AG10803 (cell line): Measurements from ENCODE around the gene RPS15A.
A peak's percentile ranks its signal among the peaks of the same experiment; 100 is the strongest.
"Not testable (repeated sequence)": the region's sequence is repeated elsewhere in the genome, so short reads cannot be mapped to it uniquely, and the experiment has no call there.

Source experiments
- DNase-seq: peaks from one replicate; pipeline ENCODE4 v3.0.0; 2010; ENCODE audit warnings: low read depth
- H3K4me3 ChIP-seq: 2 replicates; pipeline ENCODE4 v1.5.1; 2011; ENCODE audit warnings: mild to moderate bottlenecking, low read length, control low read depth
- CTCF ChIP-seq: conservative IDR thresholded peaks from 2 replicates; pipeline ENCODE4 v1.5.1; 2011; ENCODE audit warnings: mild to moderate bottlenecking, low read length, control low read depth, inconsistent platforms

Gene RPS15A

GRCh38 chr16:18759598-18760520 lies 30.3 kb downstream of the RPS15A start:
- peak; percentile 48 for TF ChIP-seq CTCF
- H3K4me3 ChIP-seq, DNase-seq: not testable (repeated sequence)

- DNase-seq, H3K4me3 ChIP-seq: not testable (repeated sequence)
Measured at GRCh38 chr16:18757960-18758660, 32.0 kb downstream of the RPS15A start.

GRCh38 chr16:18756639-18757038 lies 33.5 kb downstream of the RPS15A start:
- not testable (repeated sequence) for DNase-seq, H3K4me3 ChIP-seq

- DNase-seq, H3K4me3 ChIP-seq: not testable (repeated sequence)
Measured at GRCh38 chr16:18742870-18743269, 47.3 kb downstream of the RPS15A start.

GRCh38 chr16:18740027-18740426 lies 50.1 kb downstream of the RPS15A start:
- H3K4me3 ChIP-seq, DNase-seq: not testable (repeated sequence)

- H3K4me3 ChIP-seq, DNase-seq: not testable (repeated sequence)
Measured at GRCh38 chr16:18738768-18739167, 51.4 kb downstream of the RPS15A start.

GRCh38 chr16:18734279-18734678 lies 55.9 kb downstream of the RPS15A start:
- H3K4me3 ChIP-seq, DNase-seq: not testable (repeated sequence)
